ENCODE data around the gene RSBN1L.

Gene RSBN1L

GRCh38 chr7:77799078-77799964 lies 103.1 kb downstream of the RSBN1L start:
- peak in 40 of 56 donors; percentile 6 to 65 (median 38) for DNase-seq

DNA sequence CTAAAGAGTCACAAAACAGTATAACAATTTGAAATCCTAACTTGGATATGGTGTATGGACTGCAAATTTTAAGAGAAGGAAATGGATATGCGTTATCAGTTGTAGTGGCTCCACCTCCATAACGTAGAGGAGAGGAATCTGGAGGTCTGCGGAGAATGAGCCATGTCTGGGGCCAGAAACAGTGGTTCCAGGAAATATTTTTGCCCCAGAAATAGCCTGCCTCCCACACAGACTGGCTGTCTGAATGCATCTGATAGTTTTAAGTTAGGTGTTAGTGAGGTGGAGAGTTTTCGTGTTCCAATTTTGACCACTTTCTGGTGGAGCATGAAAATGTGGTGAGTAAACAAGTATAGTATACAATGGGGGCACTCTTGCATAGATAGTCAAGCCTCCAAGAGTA lies 103.9 kb downstream of the RSBN1L start:
- DNase-seq = no peak

DNA sequence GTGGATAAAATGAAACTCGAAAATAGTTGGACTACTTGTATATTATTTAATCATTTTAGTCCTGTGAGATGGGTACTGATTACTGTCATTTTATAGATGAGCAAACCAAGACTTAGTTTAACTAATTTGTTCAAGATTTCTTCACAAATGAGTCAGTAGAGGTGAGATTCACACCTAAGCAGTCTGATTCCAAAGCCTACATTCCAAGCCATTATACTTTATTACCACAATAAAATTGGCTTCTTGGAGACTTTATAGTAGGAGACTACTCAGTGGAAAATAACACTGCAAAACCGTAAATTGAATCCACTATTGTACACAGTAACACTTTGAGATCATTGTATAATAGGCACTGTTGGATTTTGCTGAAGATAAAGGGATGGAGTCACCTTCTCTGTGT lies 104.5 kb downstream of the RSBN1L start:
- no peak for DNase-seq

GRCh38 chr7:77802557-77803405 lies 106.5 kb downstream of the RSBN1L start:
- no peak for DNase-seq

- DNase-seq = no peak
Measured at GRCh38 chr7:77806425-77806824, 110.2 kb downstream of the RSBN1L start.

- no peak for DNase-seq
Measured at GRCh38 chr7:77808517-77808916, 112.3 kb downstream of the RSBN1L start.

- no peak for DNase-seq
Measured at GRCh38 chr7:77811516-77812289, 115.4 kb downstream of the RSBN1L start.

DNA sequence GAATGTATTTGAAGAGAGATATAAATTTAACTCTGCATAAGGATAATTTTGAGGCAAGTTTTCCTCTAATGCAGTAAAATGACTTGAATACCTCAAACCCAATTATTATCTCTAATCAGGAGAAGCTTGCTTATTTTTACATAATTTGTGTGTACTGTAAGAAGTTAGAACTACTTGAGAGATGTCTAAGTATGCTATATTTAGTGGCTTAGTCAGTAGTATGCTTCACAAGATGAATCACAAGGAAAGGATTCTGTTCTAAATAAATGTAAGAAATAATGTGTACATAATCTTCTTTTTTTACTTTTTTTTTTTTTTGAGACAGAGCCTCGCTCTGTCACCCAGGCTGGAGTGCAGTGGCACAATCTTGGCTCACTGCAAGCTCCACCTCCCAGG lies 116.0 kb downstream of the RSBN1L start:
- no peak for DNase-seq

- DNase-seq = no peak
Measured at GRCh38 chr7:77813180-77813579, 116.9 kb downstream of the RSBN1L start.

DNA sequence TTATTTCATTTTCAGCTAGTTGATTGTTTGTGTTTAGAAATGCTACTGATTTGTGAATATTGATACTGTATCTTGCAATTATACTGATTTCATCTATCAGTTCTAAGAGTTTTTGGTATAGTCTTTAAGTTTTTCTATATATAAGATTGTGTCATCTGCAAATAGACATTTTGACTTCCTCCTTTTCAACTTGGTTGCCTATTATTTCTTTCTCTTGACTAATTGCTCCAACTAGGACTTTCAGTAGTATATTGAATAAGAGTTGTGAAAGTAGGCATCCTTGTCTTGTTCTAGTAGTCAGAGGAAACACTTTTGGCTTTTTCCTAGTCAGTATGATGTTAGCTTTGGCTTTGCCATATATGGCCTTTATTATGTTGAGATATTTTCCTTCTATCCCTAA lies 122.8 kb downstream of the RSBN1L start:
- no peak for DNase-seq

DNA sequence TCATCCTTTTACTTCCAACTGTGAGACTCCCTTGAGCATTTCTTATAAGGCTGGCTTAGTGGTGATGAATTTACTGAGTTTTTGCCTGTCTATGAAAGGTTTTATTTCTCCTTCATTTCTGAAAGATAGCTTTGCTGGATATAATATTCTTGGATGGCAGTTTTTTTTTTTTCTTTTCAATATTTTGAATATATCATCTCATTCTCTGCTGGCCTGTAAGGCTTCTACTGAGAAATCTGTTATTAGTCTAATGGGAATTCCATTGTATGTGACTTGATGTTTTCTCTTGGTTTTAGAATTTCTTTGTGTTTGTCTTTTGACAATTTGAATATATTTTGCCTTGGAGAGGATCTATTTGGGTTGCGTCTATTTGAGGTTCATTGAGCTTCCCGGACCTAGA lies 124.7 kb downstream of the RSBN1L start:
- DNase-seq = no peak

DNA sequence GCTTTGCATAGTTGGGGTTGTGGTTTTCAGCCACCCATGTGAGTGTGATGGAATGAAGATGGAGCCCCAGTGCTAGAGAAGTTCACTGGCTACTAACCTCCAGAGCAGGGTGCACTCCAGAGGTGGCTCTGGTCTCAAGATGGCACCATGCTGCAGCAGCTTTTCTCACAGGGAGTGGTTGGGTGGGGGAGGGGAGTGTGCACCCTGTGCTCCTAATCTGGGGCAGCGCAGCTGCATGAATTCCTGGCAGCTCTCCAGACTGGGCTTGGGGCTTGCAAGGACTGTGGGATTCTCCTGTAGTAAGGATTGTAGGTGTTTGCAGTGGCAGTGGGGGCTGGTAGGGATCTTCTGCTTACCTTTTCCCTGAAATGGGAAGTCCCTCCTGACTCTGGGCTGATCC lies 126.0 kb downstream of the RSBN1L start:
- DNase-seq = no peak

DNA sequence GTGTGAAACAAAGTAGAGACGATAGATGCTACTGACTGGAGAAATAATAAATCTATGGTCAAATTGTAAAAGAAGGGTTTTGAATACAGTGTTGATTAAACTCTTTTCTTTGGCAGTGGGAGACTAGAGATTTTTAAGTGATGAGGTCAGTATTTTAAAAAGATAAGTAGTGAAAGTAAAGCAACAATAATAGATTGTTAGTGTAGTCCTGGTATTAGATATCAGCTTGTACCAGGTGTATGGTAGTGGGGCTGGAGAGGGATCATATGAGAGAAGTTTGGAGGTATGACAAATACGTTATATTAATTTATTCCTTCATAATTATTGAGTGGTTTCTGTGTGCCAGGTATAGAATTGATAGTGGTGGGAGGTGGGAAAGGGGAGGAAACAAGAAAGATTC lies 127.5 kb downstream of the RSBN1L start:
- DNase-seq = no peak

DNA sequence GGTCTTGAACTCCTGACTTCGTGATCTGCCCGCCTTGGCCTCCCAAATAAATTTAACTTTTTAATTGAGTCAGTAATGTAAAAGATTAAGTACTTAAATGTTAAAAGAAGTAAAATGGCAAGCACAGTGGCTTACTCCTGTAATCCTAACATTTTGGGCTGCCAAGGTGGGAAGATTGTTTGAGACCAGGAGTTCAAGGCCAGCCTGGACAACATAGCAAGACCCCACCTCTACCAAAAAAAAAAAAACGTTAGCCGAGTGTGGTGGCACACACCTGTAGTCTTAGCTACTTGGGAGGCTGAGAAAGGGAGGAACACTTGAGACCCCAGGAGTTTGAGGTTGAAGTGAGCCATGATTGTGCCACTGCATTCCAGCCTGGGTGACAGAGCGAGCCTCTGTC lies 128.4 kb downstream of the RSBN1L start:
- DNase-seq = no peak

DNA sequence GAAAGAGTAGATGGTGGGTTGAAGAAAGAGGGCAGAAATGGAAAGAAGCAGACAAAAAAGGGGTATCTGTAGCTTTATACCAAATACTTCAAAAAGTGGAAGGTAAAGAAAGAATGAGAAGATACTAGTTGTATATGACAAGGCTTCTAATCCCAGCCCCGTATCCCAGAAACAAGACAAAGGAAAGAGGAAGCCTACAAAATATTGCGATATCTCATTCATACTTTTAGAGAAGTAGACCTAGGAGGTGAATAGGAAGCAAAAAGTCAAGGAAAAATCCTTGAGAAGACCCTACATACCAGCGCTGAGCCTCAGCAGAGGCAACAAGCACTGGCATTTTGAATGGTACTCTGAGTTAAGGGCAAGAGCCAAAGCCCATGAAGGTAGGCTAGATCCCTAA lies 128.9 kb downstream of the RSBN1L start:
- DNase-seq = no peak

GRCh38 chr7:77826300-77826699 lies 130.0 kb downstream of the RSBN1L start:
- no peak for DNase-seq

DNA sequence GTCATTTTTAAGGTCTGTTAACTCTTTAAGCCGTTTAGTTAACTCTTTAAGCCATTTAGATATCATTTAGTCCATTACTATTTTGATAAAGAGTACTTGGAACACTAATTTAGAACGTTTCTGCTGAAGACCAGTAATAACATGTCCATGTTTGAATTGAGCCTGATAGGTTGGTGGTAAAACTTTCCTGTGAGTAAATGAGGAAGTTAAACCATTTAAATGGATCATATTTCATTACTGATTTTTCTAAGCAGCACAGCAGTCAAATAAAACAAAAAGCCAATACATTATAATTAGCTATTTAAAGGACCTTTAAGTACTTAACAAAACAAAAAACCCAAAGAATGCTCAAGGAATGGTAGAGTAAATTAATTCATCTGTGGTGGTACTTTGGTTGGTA lies 131.7 kb downstream of the RSBN1L start:
- no peak for DNase-seq

- no peak for DNase-seq
Measured at GRCh38 chr7:77830649-77831355, 134.5 kb downstream of the RSBN1L start.

DNA sequence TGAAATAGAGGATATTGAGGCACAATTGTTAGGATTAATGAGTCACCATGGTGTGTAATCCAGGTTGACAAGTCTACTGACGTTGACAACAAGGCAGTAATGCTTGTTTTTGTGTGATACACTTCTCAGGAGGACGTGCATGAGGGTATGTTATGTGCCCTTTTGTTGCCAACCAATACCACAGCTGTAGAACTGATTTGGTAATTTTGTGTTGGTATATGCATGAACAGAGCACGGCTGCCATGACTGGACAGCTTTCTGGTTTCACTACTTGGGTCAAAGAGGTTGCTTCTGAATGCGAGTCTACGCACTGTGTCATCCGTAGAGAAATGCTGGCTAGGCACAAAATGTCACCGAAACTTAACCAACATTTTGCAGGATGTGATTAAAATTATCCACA lies 135.2 kb downstream of the RSBN1L start:
- no peak for DNase-seq

- no peak for DNase-seq
Measured at GRCh38 chr7:77831953-77832352, 135.7 kb downstream of the RSBN1L start.
